ENCODE measurements around the gene ZNF343.

ZNF343 gene

DNA sequence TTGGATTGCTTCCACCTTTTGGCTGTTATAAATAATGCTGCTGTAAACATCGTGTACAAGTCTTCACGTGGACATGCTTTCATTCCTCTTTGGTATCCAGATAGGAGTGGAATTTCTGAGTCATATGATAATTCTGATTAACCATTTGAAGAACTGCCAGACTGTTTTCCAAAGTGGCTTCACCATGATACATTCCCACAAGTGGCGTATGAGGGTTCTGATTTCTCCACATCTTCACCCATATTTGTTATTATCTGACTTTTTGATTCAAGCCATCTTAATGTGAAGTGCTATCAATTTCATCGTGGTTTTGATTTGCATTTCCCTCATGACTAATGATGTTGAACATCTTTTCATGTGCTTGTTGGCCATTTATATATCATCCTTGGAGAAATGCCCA is 35.2 kb downstream of the ZNF343 start:
- DNase-seq (ENCODE audit: low read depth), result peak; percentile 93

DNA sequence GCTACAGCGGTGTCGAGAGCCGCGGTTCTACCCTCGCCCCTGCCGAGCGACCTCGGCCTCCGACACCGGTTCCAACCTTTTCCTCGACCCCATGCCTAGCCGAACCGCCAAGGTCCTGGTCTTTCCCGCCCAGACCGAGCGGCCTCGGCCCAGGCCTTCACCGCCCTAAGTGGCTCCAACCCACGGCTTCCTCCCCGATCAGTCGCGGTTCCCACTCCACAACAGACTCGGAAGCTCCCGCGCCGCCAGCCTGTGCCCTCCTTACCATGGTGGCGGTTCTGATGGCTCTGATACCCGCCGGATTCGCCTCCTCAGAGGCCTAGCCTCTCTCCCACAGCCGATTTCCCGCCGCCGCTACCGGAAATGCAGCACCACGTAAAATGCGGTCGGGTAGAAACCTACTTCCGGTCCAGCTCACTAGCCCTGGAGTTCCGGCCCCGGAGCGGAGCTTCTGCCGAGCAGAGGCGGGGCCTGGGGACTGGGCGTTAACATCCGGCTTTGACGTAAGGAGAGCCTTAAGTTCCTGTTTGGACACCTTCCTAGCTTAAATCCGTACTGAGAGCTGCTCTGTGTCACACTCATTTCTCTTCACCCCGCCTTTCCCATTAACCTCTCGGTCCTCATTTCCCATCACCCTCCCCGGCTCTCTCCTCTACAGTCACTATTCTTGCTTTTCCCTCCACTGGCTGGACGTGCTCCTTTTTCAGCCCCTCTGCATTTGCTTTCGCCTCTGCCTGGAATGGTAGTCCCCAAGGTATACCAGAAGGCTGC is 38.1 kb downstream of the ZNF343 start, which contains the start of gene SNRPB:
Gene SNRPB (minus strand): TSS at position 367 of the 771 bp plus-strand sequence. CDS start 99 bp downstream, at position 268.
- peak; percentile 99 for DNase-seq (ENCODE audit: low read depth)

DNA sequence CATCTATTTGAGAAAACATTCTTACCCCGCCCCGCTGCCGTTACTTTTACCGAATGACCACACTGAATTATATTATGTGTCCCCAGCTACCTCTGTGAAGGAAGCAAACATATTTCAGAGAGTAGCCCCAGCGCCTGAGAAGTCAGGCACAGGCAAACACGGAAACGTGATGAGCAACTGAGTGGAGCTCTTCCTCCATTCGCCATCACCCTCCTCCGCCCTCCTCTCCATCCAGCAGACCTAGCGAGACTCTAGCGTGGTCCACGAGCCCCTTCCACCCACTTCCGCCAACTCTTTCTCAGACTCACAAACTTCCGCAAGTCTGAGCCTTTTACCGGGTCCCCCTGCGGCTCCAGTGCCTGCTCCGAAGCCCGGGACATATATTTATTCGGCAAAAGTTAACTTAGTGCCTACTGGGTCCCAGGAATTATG is 38.7 kb downstream of the ZNF343 start:
- peak; percentile 77 for DNase-seq (ENCODE audit: low read depth)

DNA sequence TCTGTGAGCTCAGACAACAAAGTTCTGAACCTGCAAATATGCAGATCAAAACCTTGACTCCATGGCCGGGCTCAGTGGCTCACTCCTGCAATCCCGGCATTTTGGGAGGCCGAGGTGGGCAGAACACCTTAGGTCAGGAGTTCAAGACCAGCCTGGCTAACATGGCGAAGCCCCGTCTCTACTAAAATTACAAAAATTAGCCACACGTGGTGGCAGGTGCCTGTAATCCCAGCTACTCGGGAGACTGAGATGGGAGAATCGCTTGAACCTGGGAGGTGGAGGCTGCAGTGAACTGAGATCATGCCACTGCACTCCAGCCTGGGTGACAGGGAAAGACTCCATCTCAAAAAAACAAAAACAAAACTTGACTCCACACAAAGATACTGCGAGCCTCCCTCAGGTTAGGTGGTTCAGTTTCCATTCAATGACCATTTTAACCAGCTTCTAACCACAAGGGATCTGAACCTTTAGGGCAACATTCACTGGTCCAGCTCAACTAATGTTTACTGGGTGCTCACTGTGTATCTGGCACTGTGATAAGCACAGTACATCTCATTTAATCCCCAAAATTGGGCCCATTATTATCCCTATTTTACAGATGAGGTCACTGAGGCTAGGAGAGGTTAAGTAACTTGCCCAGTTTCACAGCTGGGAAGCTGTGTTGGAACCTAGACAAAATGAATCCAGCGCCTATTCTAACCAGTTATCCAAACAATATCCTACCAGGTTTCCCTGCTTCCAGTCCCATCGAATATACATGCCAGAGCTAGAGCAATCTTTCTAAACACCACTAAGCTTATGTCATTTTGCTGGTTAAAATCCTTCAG is 39.9 kb downstream of the ZNF343 start:
- peak; percentile 22 for DNase-seq (ENCODE audit: low read depth)

DNA sequence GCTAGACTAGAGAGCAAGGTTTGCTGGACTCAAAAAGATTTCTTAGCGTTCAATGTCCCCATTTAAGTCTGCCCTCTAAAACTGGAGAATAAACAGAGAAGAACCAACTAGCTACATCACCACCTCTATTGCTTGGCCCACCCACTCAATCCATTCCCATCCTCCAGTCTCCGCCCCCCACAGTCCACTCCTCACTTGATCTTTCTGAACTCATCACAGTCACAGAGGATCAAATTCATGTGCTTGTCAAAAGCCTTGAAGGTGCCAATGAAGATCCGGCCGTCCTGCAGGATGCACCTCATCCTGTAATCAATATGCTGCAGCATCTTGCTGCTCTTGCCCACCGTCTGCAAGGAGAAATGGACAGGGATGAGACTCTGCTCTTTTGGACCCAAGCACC is 41.3 kb downstream of the ZNF343 start:
- no peak for DNase-seq (ENCODE audit: low read depth)

DNA sequence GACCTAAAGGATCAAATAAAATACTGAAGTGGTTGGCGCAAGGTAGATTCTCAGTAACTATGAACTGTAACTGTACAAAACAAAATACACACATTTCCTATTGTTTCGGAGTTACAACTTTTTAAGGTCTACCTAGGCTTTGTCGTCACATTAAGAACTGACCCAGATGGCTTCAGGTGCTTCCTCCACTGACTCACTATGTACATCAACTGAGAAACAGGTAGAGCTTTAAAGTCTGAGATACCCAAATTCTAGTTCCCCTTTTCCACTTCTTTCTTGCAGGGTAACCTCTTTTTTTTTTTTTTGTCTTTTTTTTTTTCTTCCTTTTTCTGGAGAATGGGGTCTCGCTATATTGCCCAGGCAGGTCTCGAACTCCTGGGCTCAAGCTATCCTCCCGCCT is 43.6 kb downstream of the ZNF343 start:
- DNase-seq (ENCODE audit: low read depth), result no peak

DNA sequence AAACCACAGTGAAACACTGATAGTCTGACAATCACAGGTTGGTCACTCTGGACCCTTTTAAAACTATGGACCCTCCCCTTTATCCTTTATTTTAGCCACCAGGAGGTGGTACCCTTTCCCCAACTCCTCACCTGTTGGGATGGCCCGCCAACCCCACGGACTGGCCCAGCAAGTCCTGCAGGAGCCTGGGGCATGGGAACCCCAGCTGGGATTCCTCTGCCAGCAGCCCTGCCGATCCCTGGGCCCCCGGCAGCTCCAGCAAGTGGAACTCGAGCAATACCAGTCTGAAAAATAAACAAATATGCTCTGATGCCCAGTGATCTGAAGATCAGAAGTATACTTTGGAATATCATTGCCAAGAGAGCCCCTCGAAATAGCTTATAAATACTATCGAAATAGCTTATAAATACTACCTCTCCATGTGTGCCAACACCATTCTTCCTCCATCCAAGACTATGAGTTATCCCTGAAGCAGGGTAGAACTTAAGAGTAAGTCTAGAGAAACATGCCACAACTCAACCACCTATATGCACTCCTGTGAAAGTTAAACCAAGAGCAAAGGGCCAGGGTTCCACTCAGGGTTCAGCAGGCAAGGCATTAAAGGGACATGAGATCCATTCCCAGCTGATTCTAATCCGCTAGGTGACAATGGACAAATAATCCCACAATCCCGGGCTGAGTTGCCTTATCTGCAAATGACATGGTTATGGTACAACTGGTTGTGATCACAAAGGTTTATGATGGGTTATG is 44.9 kb downstream of the ZNF343 start:
- DNase-seq (ENCODE audit: low read depth), result no peak

DNA sequence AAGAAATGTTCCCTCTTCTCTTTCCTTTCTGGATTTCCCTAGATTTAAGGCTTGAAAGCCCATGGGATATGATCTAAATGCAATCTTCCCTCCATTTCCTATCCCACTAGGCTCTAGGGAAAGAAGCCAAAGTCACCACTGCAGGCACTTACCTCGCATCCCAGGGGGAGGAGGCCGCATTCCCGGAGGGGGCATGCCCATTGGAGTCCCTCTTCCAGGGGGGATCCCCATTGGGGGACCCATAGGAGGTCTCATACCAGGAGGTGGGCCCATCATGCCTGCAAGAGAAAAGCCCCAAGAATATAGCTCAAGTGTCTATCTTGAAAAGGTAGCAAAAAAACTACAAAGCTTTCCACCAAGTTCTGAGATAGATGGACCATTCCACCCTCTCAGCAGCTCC is 46.2 kb downstream of the ZNF343 start:
- DNase-seq (ENCODE audit: low read depth), result no peak

DNA sequence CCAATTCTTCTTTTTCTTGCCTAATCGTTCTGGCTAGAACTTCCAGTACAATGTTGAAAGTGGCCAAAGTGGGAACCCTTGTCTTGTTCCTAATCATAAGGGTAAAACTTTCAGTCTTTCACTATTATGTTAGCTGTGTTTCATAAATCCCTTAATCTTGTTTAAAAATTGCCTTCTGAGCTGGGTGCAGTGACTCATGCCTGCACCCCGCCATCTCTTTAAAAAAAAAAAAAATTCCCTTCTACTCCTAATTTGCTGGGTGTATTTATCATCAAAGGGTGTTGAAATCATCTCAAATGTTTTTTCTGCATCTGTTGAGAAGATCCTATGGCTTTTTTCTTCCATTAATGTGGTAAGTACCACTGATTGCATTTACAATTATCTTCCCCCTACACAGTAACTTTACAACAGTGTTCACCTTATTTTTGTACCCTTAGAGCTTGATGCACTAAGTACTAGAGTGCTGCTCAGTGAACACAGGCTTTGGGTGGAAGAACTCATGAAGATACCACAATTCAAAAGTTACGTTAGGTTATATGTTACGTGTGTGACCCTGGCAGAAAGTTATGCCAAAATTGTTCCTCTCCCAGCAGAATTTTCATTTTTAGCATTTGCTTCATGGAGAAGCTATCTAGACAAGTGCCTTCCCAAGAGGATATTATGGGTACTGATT is 47.8 kb downstream of the ZNF343 start:
- no peak for DNase-seq (ENCODE audit: low read depth)

DNA sequence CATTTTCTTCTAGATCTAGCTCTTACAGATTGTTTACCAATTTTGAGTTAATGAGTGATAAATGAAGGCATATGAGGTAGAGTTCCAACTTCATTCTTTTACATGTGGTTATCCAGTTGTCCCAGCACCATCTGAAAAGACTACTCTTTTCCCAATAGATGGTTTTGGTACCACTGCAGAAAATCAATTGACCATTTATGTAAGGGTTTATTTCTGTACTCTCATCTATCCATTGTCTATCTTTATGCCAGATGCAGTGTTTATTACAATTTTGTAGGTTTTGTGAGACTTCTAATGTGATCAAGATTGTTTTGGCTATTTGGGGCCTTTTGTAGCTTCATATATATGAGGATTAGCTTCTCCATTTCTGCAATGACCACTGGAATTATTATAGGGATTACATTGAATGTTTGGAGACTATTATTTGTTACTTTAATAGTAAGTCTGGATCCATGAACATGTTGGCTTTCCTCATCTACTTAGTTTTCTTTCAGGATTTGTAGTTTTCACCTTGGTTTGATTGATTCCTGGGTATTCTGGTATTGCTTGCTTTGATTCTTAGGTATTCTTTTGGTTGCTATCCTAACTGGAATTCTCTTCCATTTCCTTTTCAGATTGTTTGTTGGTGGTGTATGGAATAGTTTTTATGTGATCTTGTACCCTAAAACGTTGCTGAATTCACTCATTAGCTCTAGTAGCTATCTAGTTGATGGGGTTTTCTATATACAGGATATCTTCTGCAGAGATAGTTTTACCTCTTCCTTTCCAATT is 48.5 kb downstream of the ZNF343 start:
- no peak for DNase-seq (ENCODE audit: low read depth)

DNA sequence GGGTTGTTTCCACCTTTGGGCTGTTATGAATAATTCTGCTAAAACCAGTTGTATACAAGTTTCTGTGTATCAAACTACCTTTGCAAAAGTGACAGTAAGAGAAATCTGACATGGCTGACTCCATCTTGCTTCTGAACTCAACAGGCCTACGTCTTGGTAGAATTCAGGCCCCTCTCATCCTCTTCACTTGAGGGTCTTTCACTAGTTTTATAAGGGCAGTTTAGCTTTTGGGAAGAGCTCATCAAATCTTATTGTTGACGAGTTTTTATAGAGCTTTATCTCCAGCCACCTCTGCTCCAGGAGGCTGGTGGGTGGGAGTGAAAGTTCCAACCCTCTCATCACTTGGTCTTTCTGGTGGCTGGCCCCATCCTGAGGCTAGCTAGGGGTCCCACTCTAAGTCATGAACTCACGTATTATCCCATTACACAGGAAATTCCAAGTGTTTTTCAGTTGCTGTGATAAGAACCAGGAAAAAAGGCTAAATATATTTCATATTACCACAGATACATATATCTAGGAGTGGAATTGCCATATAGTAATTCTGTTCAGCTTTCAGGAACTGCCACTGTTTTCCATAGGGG is 49.7 kb downstream of the ZNF343 start:
- no peak for DNase-seq (ENCODE audit: low read depth)

DNA sequence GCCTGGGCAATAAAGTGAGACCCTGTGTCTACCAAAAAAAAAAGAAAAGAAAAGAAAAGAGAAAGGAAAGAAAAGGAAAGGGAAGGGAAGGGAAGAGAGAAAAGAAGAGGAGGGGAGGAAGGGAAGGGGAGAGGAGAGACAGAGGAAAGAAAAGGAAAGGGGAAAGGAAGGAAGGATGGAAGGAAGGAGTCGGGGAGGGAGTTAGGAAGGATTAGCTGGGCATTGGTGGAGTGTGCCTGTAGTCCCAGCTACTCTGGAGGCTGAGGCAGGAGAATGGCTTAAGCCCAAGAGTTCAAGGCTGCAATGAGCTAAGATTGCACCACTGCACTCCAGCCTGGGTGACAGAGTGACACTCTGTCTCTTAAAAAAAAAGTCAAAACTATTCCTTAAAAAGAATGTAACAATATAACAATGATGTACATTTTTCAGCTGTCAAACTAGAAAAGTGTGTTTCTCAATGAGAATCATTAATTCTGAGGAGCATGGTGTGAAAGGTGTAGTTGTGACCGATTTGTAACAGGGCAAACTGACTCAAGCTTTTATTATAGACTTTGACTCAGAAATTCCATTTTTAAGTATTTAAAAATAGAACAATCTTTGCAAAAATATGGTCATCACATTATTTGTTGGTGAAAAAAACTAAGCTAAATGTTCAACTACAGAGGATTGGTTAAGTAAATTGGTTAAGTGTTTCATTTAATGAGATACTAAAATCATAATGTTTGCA is 52.8 kb downstream of the ZNF343 start:
- no peak for DNase-seq (ENCODE audit: low read depth)

DNA sequence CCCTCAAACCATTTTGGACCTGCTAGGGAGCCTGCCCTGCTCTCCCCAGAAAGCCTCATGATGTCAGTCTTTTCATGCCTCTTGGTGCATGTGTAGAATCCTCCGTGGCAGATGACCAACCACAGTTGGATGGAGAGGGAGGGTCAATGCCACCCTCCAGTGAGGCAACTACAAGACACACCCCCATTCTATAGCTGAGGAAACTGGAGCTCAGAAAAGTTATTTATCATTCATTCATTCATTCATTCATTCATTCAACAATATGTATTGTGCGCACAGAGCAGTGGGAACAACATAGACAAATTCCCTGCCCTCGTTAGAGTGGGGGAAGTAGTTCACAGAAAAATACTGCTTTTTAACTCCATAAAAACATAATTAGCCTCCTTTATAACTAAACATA is 54.9 kb downstream of the ZNF343 start:
- no peak for DNase-seq (ENCODE audit: low read depth)

DNA sequence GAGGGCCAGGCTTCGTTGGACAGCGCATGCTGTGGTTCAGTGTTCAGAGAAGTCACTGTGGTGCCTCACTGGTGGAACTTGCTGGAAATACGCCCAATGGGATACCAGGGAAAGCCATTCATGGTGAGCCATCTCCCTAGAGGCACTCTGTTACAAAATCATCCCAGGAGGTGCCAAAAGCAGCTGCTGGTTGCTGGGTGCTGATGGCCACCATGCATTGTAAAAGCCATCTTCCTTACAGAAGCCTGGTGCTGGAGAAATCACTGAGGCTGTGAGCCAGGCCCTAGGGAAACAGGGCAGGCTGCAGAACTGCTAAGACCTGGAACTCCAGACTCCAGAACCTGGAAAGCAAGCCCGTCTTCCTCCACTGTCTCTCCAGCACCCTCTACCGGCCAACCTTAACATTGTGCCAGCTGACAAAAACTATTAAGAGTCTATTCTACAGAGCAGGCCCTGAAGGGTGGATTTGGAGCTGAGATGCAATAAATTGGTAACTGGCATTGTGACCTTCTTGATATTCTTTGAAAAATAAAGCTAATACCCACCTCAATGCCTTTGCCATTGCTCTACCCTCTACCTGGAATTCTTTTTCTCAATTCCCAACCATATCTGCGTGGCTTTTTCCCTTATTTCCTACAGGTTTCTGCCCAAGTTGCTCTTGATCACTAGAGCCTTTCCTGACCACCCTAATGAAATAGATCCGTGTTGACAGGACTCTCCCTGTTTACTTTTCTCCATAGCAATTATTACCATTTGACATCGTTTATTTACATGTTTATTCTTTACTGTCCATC is 56.6 kb downstream of the ZNF343 start:
- peak; percentile 76 for DNase-seq (ENCODE audit: low read depth)

DNA sequence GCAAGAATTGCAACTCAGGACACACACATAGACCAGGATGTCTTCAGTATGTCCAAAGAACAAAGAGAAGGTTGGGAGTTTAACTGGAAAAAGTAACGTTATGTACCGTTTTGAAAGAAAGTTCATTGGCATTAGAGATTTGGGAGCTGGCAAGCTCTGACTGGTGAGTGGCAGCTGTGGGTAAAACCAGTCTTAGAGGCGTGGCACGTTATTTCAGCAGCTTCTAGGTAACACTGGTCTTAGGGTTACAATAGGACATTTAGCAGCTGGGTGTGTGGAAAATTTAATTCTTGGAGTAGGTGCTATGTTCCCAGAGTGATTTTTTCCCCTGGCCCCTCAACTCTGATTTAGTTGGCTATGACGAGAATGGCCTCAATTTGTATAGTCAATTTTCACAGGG is 57.3 kb downstream of the ZNF343 start:
- no peak for DNase-seq (ENCODE audit: low read depth)

DNA sequence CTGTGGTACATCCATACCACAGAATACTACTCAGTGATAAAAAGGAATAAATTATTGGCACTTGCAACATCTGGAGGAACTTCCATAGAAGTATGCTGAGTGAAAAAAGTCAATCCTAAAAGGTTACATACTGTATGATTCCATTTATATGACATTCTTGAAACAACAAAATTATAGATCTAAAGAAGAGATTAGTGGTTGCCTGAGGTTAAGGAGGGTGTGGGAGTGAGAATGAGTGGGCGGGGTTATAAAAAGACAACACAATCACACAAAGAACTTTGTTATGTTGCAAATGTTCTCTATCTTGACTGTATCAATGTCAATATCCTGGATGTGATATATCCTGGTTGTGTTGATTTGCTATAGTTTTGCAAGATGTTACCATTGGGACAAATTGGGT is 59.3 kb downstream of the ZNF343 start:
- DNase-seq (ENCODE audit: low read depth), result no peak

DNA sequence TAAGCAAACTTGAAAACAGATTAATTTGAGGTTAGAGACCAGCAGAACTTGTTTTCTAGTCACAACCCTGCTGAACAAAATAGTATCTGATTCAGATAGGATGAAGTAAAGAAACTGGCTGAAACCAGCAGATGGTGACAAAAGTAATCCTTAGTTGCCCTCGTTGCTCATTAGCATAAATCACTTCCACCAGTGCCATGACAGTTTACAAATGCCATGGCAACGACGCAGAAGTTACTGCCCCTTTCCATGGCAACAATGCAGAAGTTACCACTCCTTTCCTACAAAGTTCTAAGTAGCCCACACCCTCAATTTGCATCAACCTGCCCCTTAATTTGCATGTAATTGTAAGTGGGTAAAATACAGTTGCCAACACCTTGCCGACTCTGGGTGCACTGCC is 61.9 kb downstream of the ZNF343 start:
- no peak for DNase-seq (ENCODE audit: low read depth)
